Measurements from ENCODE around the gene CNIH2. TPM values are rescaled to one million over a fixed set of nuclear protein-coding genes. Genes with fewer than 3 reads are reported as not detected.
A peak's percentile ranks its signal among the peaks of the same experiment; 100 is the strongest.

Gene CNIH2
- total and polyA plus RNA-seq, 2 donors (not counting 1 experiment from before 2014, with no cell fraction given) = 0.17 to 0.57 TPM

GRCh38 chr11:66328031-66328301 is 50.0 kb downstream of the CNIH2 start:
- DNase-seq (ENCODE audit: low read depth in 2 of 2) = no peak
- Histone ChIP-seq H3K9ac (ENCODE audit: insufficient read depth, low read length) (no peak overlapping the region), H3K27ac (ENCODE audit: insufficient read depth, low read length) (peak overlapping the region; percentile 89), H3K4me3 (replicated peaks in 1 of 4; ENCODE audit: control extremely low read depth in 1 of 4, insufficient read depth in 1 of 4, low read depth in 3 of 4, low read length in 4 of 4) (no peak overlapping the region), H3K4me2 (ENCODE audit: extremely low read depth, insufficient read depth, low read length) (no peak overlapping the region), H3K36me3 (ENCODE audit: control insufficient read depth, insufficient read depth, low read length) (peaks cover 19% of the 10 kb centered on the region), H3K79me2 (ENCODE audit: control insufficient read depth, insufficient read depth, low read length) (peaks cover 5% of the 10 kb centered on the region), H3K27me3 (ENCODE audit: control insufficient read depth, insufficient read depth, low read length) (no peaks in the 10 kb centered on the region), H4K20me1 (ENCODE audit: control insufficient read depth, extremely low read depth, insufficient read depth, low read length) (no peaks in the 10 kb centered on the region), H2AFZ (ENCODE audit: low read length) (no peak overlapping the region), H3K9me3 (ENCODE audit: control insufficient read depth, insufficient read depth, low read depth, low read length) (no peaks in the 10 kb centered on the region), H3K4me1 (ENCODE audit: control insufficient read depth, extremely low read depth, insufficient read depth, low read length) (peaks cover 43% of the 10 kb centered on the region)
- no peak for TF ChIP-seq EZH2 (IDR thresholded peaks at IDR 0.05; ENCODE audit: low read length, missing control alignments)

DNA sequence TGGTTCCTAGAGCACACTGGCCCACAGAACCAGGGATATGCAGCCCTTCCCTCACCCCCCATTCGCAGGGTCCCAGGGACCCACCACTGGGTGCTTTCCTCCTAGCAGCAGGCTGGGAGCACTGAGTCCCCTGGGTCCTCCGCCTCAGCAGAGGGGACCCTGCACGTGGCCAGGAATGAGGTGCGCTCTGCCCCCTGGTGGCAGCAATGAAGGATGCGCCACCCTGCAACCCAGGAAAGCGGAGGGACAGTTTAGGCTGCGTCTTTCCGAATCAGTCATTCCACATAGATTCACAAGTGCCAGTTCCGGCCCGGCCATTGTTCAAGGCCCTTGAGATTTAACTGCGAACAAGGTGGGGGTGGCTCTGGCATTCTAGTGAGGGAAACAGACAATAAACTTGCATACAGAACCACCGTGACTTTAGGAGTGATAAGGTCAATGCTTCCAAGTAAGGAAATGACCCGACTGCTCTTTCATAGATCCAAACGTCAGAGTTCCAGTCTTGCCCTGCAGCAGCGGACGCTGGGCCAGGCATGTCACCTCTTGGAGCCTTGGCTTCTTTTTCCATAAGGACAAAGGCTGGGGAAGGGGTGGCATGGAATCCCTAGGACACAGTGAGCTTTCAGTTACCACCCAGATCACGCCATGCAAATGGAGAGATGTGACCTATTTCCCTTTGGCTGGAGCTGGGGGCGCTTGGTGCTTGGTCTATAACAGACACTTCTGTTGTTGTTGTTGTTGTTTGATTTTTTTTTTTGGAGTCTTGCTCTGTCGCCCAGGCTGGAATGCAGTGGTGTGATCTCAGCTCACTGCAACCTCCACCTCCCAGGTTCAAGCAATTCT is 50.5 kb downstream of the CNIH2 start:
- DNase-seq (ENCODE audit: low read depth in 2 of 2) = peak; percentile 62 to 71
- Histone ChIP-seq H3K4me1 (ENCODE audit: control insufficient read depth, extremely low read depth, insufficient read depth, low read length) (peaks cover 42% of the 10 kb centered on the region), H3K4me2 (ENCODE audit: extremely low read depth, insufficient read depth, low read length) (peak overlapping the region; percentile 68), H3K9ac (ENCODE audit: insufficient read depth, low read length) (peak overlapping the region; percentile 7), H3K27ac (ENCODE audit: insufficient read depth, low read length) (peak overlapping the region; percentile 89), H4K20me1 (ENCODE audit: control insufficient read depth, extremely low read depth, insufficient read depth, low read length) (no peaks in the 10 kb centered on the region), H3K27me3 (ENCODE audit: control insufficient read depth, insufficient read depth, low read length) (no peaks in the 10 kb centered on the region), H3K79me2 (ENCODE audit: control insufficient read depth, insufficient read depth, low read length) (peaks cover 11% of the 10 kb centered on the region), H3K9me3 (ENCODE audit: control insufficient read depth, insufficient read depth, low read depth, low read length) (no peaks in the 10 kb centered on the region), H3K36me3 (ENCODE audit: control insufficient read depth, insufficient read depth, low read length) (peaks cover 24% of the 10 kb centered on the region), H3K4me3 (replicated peaks in 1 of 4; ENCODE audit: control extremely low read depth in 1 of 4, insufficient read depth in 1 of 4, low read depth in 3 of 4, low read length in 4 of 4) (no peak overlapping the region), H2AFZ (ENCODE audit: low read length) (peak overlapping the region; percentile 30)
- no peak for TF ChIP-seq EZH2 (IDR thresholded peaks at IDR 0.05; ENCODE audit: low read length, missing control alignments)
- TF ChIP-seq, protein P1, sequence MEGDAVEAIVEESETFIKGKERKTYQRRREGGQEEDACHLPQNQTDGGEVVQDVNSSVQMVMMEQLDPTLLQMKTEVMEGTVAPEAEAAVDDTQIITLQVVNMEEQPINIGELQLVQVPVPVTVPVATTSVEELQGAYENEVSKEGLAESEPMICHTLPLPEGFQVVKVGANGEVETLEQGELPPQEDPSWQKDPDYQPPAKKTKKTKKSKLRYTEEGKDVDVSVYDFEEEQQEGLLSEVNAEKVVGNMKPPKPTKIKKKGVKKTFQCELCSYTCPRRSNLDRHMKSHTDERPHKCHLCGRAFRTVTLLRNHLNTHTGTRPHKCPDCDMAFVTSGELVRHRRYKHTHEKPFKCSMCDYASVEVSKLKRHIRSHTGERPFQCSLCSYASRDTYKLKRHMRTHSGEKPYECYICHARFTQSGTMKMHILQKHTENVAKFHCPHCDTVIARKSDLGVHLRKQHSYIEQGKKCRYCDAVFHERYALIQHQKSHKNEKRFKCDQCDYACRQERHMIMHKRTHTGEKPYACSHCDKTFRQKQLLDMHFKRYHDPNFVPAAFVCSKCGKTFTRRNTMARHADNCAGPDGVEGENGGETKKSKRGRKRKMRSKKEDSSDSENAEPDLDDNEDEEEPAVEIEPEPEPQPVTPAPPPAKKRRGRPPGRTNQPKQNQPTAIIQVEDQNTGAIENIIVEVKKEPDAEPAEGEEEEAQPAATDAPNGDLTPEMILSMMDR (conservative IDR thresholded peaks at IDR 0.05 in 1 of 2, IDR thresholded peaks at IDR 0.05 in 1 of 2; ENCODE audit: low read depth in 1 of 2, low read length in 2 of 2) = peak; percentile 88 to 89

GRCh38 chr11:66329165-66329673 is 51.2 kb downstream of the CNIH2 start:
- H3K9ac ChIP-seq (ENCODE audit: insufficient read depth, low read length) = no peak overlapping the region
- H3K4me1 ChIP-seq (ENCODE audit: control insufficient read depth, extremely low read depth, insufficient read depth, low read length) = peaks cover 40% of the 10 kb centered on the region
- peaks cover 31% of the 10 kb centered on the region for H3K36me3 ChIP-seq (ENCODE audit: control insufficient read depth, insufficient read depth, low read length)
- H2AFZ ChIP-seq (ENCODE audit: low read length) = no peak overlapping the region
- TF ChIP-seq EZH2 (IDR thresholded peaks at IDR 0.05; ENCODE audit: low read length, missing control alignments) = no peak
- TF ChIP-seq, protein P1 (conservative IDR thresholded peaks at IDR 0.05 in 1 of 2, IDR thresholded peaks at IDR 0.05 in 1 of 2; ENCODE audit: low read depth in 1 of 2, low read length in 2 of 2) = no peak
- no peaks in the 10 kb centered on the region for H4K20me1 ChIP-seq (ENCODE audit: control insufficient read depth, extremely low read depth, insufficient read depth, low read length)
- no peak overlapping the region for H3K4me3 ChIP-seq (replicated peaks in 1 of 4; ENCODE audit: control extremely low read depth in 1 of 4, insufficient read depth in 1 of 4, low read depth in 3 of 4, low read length in 4 of 4)
- H3K79me2 ChIP-seq (ENCODE audit: control insufficient read depth, insufficient read depth, low read length) = peaks cover 18% of the 10 kb centered on the region
- no peaks in the 10 kb centered on the region for H3K27me3 ChIP-seq (ENCODE audit: control insufficient read depth, insufficient read depth, low read length)
- peak overlapping the region; percentile 34 for H3K27ac ChIP-seq (ENCODE audit: insufficient read depth, low read length)
- H3K4me2 ChIP-seq (ENCODE audit: extremely low read depth, insufficient read depth, low read length) = no peak overlapping the region
- no peaks in the 10 kb centered on the region for H3K9me3 ChIP-seq (ENCODE audit: control insufficient read depth, insufficient read depth, low read depth, low read length)
- no peak for DNase-seq (ENCODE audit: low read depth in 2 of 2)

Data from fibroblast of lung (primary cell).